Neuronal stem cell (in vitro differentiated cells): Measurements from ENCODE around the gene PDE1C.

ENCODE experiments used
- DNase-seq: peaks from one replicate; pipeline ENCODE4 v3.0.0-alpha.2; 2013; ENCODE audit warnings: low spot score
- H2AFZ ChIP-seq: one replicate; pipeline ENCODE4 v1.6.1; 2013; ENCODE audit warnings: mild to moderate bottlenecking, low read length, inconsistent platforms
- H2AK5ac ChIP-seq: 2 replicates; pipeline ENCODE4 v1.6.1; 2013; ENCODE audit warnings: low read depth, mild to moderate bottlenecking, inconsistent platforms, low read length, moderate library complexity, mixed read lengths
- H2BK120ac ChIP-seq: 2 replicates; pipeline ENCODE4 v1.6.1; 2013; ENCODE audit warnings: low read depth, mild to moderate bottlenecking, inconsistent platforms, low read length, moderate library complexity, mixed read lengths
- H2BK12ac ChIP-seq: one replicate; pipeline ENCODE4 v1.6.1; 2013; ENCODE audit warnings: low read length, inconsistent platforms
- H2BK15ac ChIP-seq: 2 replicates; pipeline ENCODE4 v1.6.1; 2013; ENCODE audit warnings: mild to moderate bottlenecking, low read length, inconsistent platforms, mixed read lengths
- H2BK5ac ChIP-seq: one replicate; pipeline ENCODE4 v1.6.1; 2013; ENCODE audit warnings: inconsistent platforms, mild to moderate bottlenecking, low read length, moderate library complexity
- H3K14ac ChIP-seq: one replicate; pipeline ENCODE4 v1.6.1; 2013; ENCODE audit warnings: low read length, inconsistent platforms
- H3K18ac ChIP-seq: 2 replicates; pipeline ENCODE4 v1.6.1; 2013; ENCODE audit warnings: low read length, inconsistent platforms
- H3K23ac ChIP-seq: 2 replicates; pipeline ENCODE4 v1.6.1; 2013; ENCODE audit warnings: low read depth, mild to moderate bottlenecking, mixed read lengths, low read length, inconsistent platforms; ENCODE audit not compliant: poor library complexity
- H3K27ac ChIP-seq: replicated peaks from 3 replicates; pipeline ENCODE4 v1.5.1; 2013; ENCODE audit warnings: low read length, inconsistent platforms
- H3K27me3 ChIP-seq, 3 experiments: 2 replicates each; pipeline ENCODE4 v1.6.1; 2013; ENCODE audit warnings: low read length in 3 of 3, mild to moderate bottlenecking in 2 of 3, inconsistent platforms in 1 of 3, low read depth in 1 of 3, mixed read lengths in 1 of 3, moderate library complexity in 1 of 3; ENCODE audit not compliant: control insufficient read depth in 3 of 3, insufficient read depth in 3 of 3
- H3K36me3 ChIP-seq, 2 donors: replicated peaks in 1 of 2; 2 replicates each; pipeline ENCODE4 v1.6.1; 2013; ENCODE audit warnings: low read length in 2 of 2; ENCODE audit not compliant: control insufficient read depth in 2 of 2, insufficient read depth in 2 of 2
- H3K4ac ChIP-seq: 2 replicates; pipeline ENCODE4 v1.6.1; 2013; ENCODE audit warnings: inconsistent platforms, mild to moderate bottlenecking, low read length, moderate library complexity
- H3K4me1 ChIP-seq, 2 donors: 1 replicate in 1 of 2; 2 replicates in 1 of 2; pipeline ENCODE4 v1.6.1; 2013; ENCODE audit warnings: low read length in 2 of 2, low read depth in 1 of 2; ENCODE audit not compliant: control insufficient read depth in 2 of 2, insufficient read depth in 1 of 2
- H3K4me2 ChIP-seq: one replicate; pipeline ENCODE4 v1.6.1; 2013; ENCODE audit warnings: mild to moderate bottlenecking, low read length, inconsistent platforms; ENCODE audit not compliant: insufficient read depth, poor library complexity, severe bottlenecking
- H3K4me3 ChIP-seq, 2 donors: 2 replicates each; pipeline ENCODE4 v1.5.1; 2013; ENCODE audit warnings: low read length in 2 of 2, mild to moderate bottlenecking in 2 of 2, inconsistent platforms in 1 of 2, moderate library complexity in 1 of 2
- H3K79me1 ChIP-seq: one replicate; pipeline ENCODE4 v1.6.1; 2013; ENCODE audit warnings: low read depth, mild to moderate bottlenecking, inconsistent platforms, low read length, moderate library complexity
- H3K9ac ChIP-seq: one replicate; pipeline ENCODE4 v1.6.1; 2013; ENCODE audit warnings: mild to moderate bottlenecking, low read depth, low read length, inconsistent platforms; ENCODE audit not compliant: poor library complexity
- H3K9me3 ChIP-seq, 2 donors: replicated peaks in 1 of 2; 2 replicates each; pipeline versions ENCODE3 to v1.6.1; 2013; ENCODE audit warnings: low read length in 2 of 2, mild to moderate bottlenecking in 2 of 2, inconsistent platforms in 1 of 2, low read depth in 1 of 2, mixed read lengths in 1 of 2, moderate library complexity in 1 of 2; ENCODE audit not compliant: control insufficient read depth in 2 of 2, insufficient read depth in 1 of 2
- H4K8ac ChIP-seq: one replicate; pipeline ENCODE4 v1.6.1; 2013; ENCODE audit warnings: low read depth, mild to moderate bottlenecking, inconsistent platforms, low read length, moderate library complexity
- H4K91ac ChIP-seq: one replicate; pipeline ENCODE4 v1.6.1; 2013; ENCODE audit warnings: low read length, low read depth, mild to moderate bottlenecking, inconsistent platforms; ENCODE audit not compliant: poor library complexity
- WGBS, 2 donors: extraction: QIAGEN DNeasy Blood & Tissue Kit; methylation state at CpG; one replicate each; pipeline ENCODE4 v1.1.7; 2013; ENCODE audit warnings: missing lambda C conversion rate in 2 of 2, mixed read lengths in 1 of 2; ENCODE audit not compliant: insufficient read length in 2 of 2, insufficient replicate concordance in 1 of 2; ENCODE audit errors: extremely low coverage in 2 of 2; 5-methylcytosine and 5-hydroxymethylcytosine counted together

PDE1C gene

GRCh38 chr7:31763548-31763947 lies 306.7 kb downstream of the PDE1C start:
- no peak overlapping the region for H3K27ac ChIP-seq
- H2AFZ ChIP-seq: no peak overlapping the region

DNA sequence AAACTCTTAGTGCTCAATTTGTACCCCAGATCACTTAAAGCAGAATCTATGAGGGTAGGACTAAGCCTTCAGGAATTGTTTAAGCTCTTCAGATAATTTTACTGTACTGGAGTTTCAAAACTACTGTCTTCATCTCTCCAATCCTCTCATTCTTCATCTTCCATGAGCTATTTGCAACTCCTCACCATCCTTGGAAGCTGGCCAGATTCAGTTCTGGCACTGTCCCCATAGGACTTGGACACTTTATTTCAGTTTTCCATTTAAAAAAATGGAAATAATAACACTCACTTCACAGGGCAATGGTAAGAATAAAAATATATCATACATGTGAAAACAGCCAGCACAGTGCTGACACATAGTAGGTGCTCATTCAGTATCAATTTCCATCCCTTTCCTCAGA lies 308.6 kb downstream of the PDE1C start:
- no peaks in the 10 kb centered on the region for H3K27me3 ChIP-seq

More at GRCh38 chr7:31763548-31763947, 306.7 kb downstream of the PDE1C start:
- H3K4me1 ChIP-seq: peaks cover 0 to 3% of the 10 kb centered on the region in 2 donors
- no peaks in the 10 kb centered on the region for H3K9me3 ChIP-seq
- no peak overlapping the region for H3K4me3 ChIP-seq
- no peaks in the 10 kb centered on the region for H3K27me3 ChIP-seq
- no peaks in the 10 kb centered on the region for H3K36me3 ChIP-seq
- no peak overlapping the region for H4K91ac ChIP-seq
- H2BK5ac ChIP-seq: no peak overlapping the region
- no peak overlapping the region for H4K8ac ChIP-seq
- no peak overlapping the region for H3K14ac ChIP-seq
- H3K4me2 ChIP-seq: no peak overlapping the region
- DNase-seq: no peak
- H2BK120ac ChIP-seq: no peak overlapping the region
- H3K4ac ChIP-seq: no peak overlapping the region
- no peak overlapping the region for H2AK5ac ChIP-seq
- H3K18ac ChIP-seq: no peak overlapping the region
- H2BK15ac ChIP-seq: no peak overlapping the region
- H3K9ac ChIP-seq: no peak overlapping the region
- no peak overlapping the region for H3K23ac ChIP-seq
- H3K79me1 ChIP-seq: no peaks in the 10 kb centered on the region
- WGBS, 2 donors: no CpG with 5 or more reads among the region's 2 CpGs
- no peak overlapping the region for H2BK12ac ChIP-seq

GRCh38 chr7:31758755-31759154 lies 311.5 kb downstream of the PDE1C start:
- Histone ChIP-seq H3K27ac (no peak overlapping the region), H3K27me3 (no peaks in the 10 kb centered on the region)

More for the DNA sequence above, 308.6 kb downstream of the PDE1C start:
- no peak overlapping the region for H3K4me3 ChIP-seq
- DNase-seq: no peak
- H3K23ac ChIP-seq: no peak overlapping the region
- no peak overlapping the region for H2BK12ac ChIP-seq
- no peak overlapping the region for H4K91ac ChIP-seq
- no peak overlapping the region for H3K9ac ChIP-seq
- H2BK15ac ChIP-seq: no peak overlapping the region
- H2BK120ac ChIP-seq: no peak overlapping the region
- no peak overlapping the region for H4K8ac ChIP-seq
- H3K4me1 ChIP-seq: no peaks in the 10 kb centered on the region
- no peak overlapping the region for H2AFZ ChIP-seq
- H3K18ac ChIP-seq: no peak overlapping the region
- H3K36me3 ChIP-seq: no peaks in the 10 kb centered on the region
- H2AK5ac ChIP-seq: no peak overlapping the region
- no peak overlapping the region for H3K14ac ChIP-seq
- H3K79me1 ChIP-seq: no peaks in the 10 kb centered on the region
- no peak overlapping the region for H3K4me2 ChIP-seq
- H3K4ac ChIP-seq: no peak overlapping the region
- H3K9me3 ChIP-seq: no peaks in the 10 kb centered on the region
- H2BK5ac ChIP-seq: no peak overlapping the region
- H3K27ac ChIP-seq: no peak overlapping the region

DNA sequence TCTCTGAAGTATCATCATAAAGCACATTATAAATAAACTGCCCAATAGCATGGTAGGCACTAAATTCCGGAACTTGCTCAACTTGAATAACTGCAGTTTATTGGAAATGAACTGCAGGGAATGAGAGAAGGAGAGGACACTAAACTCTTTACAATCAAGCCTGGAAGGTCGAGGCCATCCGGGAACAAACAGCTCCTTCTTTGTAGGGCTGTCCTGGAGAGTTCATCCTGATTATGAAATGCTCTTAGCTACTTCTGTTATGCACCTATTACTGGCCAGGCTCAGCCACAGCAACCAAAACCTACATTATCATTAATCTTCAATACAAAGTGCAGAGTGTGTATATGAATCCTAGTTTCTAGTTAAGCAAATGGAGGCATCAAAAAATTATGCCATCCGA lies 318.5 kb downstream of the PDE1C start:
- DNase-seq: no peak
- no peaks in the 10 kb centered on the region for H3K4me1 ChIP-seq
- H2BK12ac ChIP-seq: no peak overlapping the region
- WGBS, 2 donors: no CpG with 5 or more reads among the region's 4 CpGs
- H2AFZ ChIP-seq: no peak overlapping the region
- no peak overlapping the region for H3K4me3 ChIP-seq
- no peak overlapping the region for H2BK15ac ChIP-seq
- H3K9me3 ChIP-seq: peaks cover 0 to 3% of the 10 kb centered on the region in 2 donors
- H3K23ac ChIP-seq: no peak overlapping the region
- no peaks in the 10 kb centered on the region for H3K36me3 ChIP-seq
- no peak overlapping the region for H3K18ac ChIP-seq
- no peaks in the 10 kb centered on the region for H3K79me1 ChIP-seq
- H4K8ac ChIP-seq: no peak overlapping the region
- H3K14ac ChIP-seq: no peak overlapping the region
- H2BK5ac ChIP-seq: no peak overlapping the region
- H2AK5ac ChIP-seq: no peak overlapping the region
- H3K27ac ChIP-seq: no peak overlapping the region
- H3K27me3 ChIP-seq: no peaks in the 10 kb centered on the region
- H3K4me2 ChIP-seq: no peak overlapping the region
- H2BK120ac ChIP-seq: no peak overlapping the region
- no peak overlapping the region for H3K9ac ChIP-seq
- H3K4ac ChIP-seq: no peak overlapping the region
- H4K91ac ChIP-seq: no peak overlapping the region

More at GRCh38 chr7:31758755-31759154, 311.5 kb downstream of the PDE1C start:
- Histone ChIP-seq H2BK15ac (no peak overlapping the region), H3K14ac (no peak overlapping the region), H2AFZ (no peak overlapping the region), H4K8ac (no peak overlapping the region), H3K36me3 (no peaks in the 10 kb centered on the region), H3K4me2 (no peak overlapping the region), H3K23ac (no peak overlapping the region), H2BK5ac (no peak overlapping the region), H4K91ac (no peak overlapping the region), H3K9me3 (no peaks in the 10 kb centered on the region), H3K4ac (no peak overlapping the region), H3K18ac (no peak overlapping the region), H3K79me1 (no peaks in the 10 kb centered on the region), H3K9ac (no peak overlapping the region), H3K4me1 (no peaks in the 10 kb centered on the region), H2BK120ac (no peak overlapping the region), H3K4me3 (no peak overlapping the region), H2BK12ac (no peak overlapping the region), H2AK5ac (no peak overlapping the region)
- no peak for DNase-seq
- no CpG with 5 or more reads among the region's 3 CpGs for WGBS, 2 donors
